ENCODE measurements around the gene PLTP.
"Not testable (repeated sequence)": the region's sequence is repeated elsewhere in the genome, so short reads cannot be mapped to it uniquely, and the experiment has no call there.

PLTP gene

DNA sequence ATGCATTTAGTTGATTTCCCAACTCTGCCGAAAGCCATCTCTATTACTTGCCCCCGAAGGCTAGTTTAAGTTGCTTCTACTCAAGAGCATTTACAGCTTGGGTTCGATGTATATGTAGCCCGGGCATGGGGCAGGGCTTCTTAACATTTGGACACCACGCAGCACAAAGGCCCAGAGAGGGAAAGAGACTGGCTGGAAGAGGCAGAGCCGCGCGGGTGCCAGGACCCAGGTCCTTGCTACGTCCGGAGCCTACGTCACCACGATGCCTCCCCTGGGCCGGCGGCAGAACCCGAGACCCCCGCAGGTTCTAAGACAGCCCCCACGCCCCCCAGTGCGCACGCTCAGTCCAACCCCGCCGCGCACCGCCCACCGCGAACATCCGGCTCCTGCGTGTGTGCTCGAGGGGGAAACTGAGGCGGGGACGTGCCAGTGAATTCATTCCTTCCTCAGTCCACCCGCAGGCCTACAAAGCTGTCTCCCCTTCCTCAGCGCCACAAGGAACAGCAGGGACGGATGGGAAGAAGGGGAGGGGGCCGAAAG is 22.2 kb upstream of the PLTP start:
- Histone ChIP-seq H3K27me3 (ENCODE audit: control insufficient read depth in 2 of 2, insufficient read depth in 2 of 2, low read length in 2 of 2) (no peaks in the 10 kb centered on the region), H3K4me3 (ENCODE audit: low read length in 2 of 2) (peak overlapping the region; percentile 93 to 98), H3K9me3 (ENCODE audit: control insufficient read depth in 2 of 2, low read length in 2 of 2) (no peaks in the 10 kb centered on the region), H3K36me3 (ENCODE audit: control insufficient read depth in 2 of 2, insufficient read depth in 2 of 2, low read length in 2 of 2) (peaks cover 21 to 24% of the 10 kb centered on the region in 2 donors), H3K27ac (ENCODE audit: low read depth in 2 of 2, low read length in 2 of 2) (peak overlapping the region; percentile 99 to 100), H3K4me1 (ENCODE audit: control insufficient read depth in 2 of 2, insufficient read depth in 2 of 2, low read length in 2 of 2) (peaks cover 10 to 14% of the 10 kb centered on the region in 2 donors), H3K9ac (ENCODE audit: low read depth in 1 of 2, low read length in 2 of 2) (peak overlapping the region; percentile 97 to 100)

DNA sequence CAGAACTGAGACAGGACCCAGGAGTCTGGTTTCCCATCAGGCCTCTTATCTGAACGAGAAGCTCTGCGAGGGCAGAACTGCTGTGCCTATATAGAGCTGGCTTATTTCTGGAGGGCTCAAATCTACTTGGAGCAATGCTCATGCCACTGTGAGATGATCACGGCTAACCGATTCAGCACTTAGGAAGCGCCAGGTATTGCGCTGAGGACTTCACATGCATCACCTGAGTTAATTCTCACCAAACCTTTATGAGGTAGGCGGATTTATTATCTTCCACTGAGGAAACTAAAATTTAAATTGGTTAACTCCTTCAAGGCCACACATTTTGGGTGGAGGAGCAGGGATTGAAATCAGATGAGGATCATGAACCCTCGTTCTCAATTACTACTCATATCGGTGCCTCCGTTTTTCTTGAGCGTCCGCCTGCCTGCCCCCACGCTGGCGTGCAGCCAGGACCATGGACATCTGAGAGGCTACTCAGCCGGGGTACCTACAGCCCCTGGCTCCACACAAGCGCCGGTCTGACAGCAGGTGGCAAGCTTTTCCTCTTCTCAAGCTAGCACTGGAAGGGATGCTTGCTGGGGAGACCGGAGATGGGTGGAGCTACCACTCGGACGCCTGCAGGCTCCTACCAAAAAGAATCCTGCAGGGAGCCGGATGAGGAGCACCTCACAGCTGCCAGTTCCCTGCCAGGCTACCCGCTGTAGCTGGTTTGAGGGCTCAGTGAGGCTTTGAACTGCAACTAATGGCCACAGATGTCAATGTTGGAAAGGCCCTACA is 21.5 kb upstream of the PLTP start:
- peak overlapping the region; percentile 99 to 100 for H3K27ac ChIP-seq (ENCODE audit: low read depth in 2 of 2, low read length in 2 of 2)
- peak overlapping the region; percentile 97 to 100 for H3K9ac ChIP-seq (ENCODE audit: low read depth in 1 of 2, low read length in 2 of 2)
- H3K4me1 ChIP-seq (ENCODE audit: control insufficient read depth in 2 of 2, insufficient read depth in 2 of 2, low read length in 2 of 2): peaks cover 10 to 14% of the 10 kb centered on the region in 2 donors
- H3K36me3 ChIP-seq (ENCODE audit: control insufficient read depth in 2 of 2, insufficient read depth in 2 of 2, low read length in 2 of 2): peaks cover 15 to 18% of the 10 kb centered on the region in 2 donors
- H3K4me3 ChIP-seq (ENCODE audit: low read length in 2 of 2): peak overlapping the region; percentile 93 to 98
- no peaks in the 10 kb centered on the region for H3K9me3 ChIP-seq (ENCODE audit: control insufficient read depth in 2 of 2, low read length in 2 of 2)
- no peaks in the 10 kb centered on the region for H3K27me3 ChIP-seq (ENCODE audit: control insufficient read depth in 2 of 2, insufficient read depth in 2 of 2, low read length in 2 of 2)

DNA sequence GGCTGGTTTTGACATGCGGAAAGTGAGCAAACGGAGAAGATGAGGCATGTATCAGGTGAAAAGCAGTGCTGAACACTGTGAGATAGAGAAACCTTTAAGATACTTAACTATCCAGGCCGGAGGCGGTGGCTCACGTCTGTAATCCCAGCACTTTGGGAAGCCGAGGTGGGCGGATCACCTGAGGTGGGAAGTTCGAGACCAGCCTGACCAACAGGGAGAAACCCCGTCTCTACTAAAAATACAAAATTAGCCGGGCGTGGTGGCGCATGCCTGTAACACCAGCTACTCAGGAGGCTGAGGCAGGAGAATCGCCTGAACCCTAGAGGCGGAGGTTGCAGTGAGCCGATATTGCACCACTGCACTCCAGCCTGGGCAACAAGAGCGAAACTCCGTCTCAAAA is 19.7 kb upstream of the PLTP start:
- peaks cover 10 to 14% of the 10 kb centered on the region in 2 donors for H3K4me1 ChIP-seq (ENCODE audit: control insufficient read depth in 2 of 2, insufficient read depth in 2 of 2, low read length in 2 of 2)
- not testable (repeated sequence) for H3K4me3 ChIP-seq (ENCODE audit: low read length in 2 of 2); H3K9ac ChIP-seq (ENCODE audit: low read depth in 1 of 2, low read length in 2 of 2); H3K9me3 ChIP-seq (ENCODE audit: control insufficient read depth in 2 of 2, low read length in 2 of 2); H3K36me3 ChIP-seq (ENCODE audit: control insufficient read depth in 2 of 2, insufficient read depth in 2 of 2, low read length in 2 of 2); H3K27ac ChIP-seq (ENCODE audit: low read depth in 2 of 2, low read length in 2 of 2); H3K27me3 ChIP-seq (ENCODE audit: control insufficient read depth in 2 of 2, insufficient read depth in 2 of 2, low read length in 2 of 2)

DNA sequence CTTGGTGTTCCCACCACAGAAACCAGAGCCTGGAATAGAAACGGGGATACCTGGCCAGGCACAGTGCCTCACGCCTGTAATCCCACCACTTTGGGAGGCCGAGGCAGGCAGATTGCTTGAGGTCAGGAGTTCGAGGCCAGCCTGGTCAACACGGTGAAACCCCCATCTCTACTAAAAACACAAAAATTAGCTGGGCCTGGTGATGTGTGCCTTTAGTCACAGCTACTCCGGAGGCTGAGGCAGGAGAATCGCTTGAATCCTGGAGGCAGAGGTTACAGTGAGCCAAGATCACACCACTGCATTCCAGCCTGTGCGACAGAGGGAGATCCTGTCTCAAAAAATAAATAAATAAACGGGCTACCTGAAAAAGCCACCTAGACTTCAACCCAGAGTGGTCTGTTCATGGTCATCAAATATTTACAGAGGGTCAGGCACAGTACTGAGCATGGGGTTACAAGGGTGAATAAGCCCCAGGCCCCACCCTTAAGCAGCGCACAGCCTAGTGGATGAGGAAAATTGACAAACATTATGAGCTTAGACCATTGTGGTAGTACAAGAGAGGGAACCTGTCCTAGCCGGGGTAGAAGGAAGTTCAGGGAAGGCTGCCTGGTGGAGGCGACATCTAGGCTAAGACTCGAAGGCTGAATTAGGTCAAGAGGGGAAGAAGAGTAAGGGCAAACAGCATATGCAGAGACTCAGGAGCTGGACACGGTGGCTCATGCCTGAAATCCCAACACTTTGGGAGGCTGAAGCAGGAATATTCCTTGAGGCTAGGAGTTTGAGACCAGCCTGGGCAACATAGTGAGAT is 15.3 kb upstream of the PLTP start:
- H3K27ac ChIP-seq (ENCODE audit: low read depth in 2 of 2, low read length in 2 of 2): no peak overlapping the region
- H3K9me3 ChIP-seq (ENCODE audit: control insufficient read depth in 2 of 2, low read length in 2 of 2): no peaks in the 10 kb centered on the region
- no peaks in the 10 kb centered on the region for H3K27me3 ChIP-seq (ENCODE audit: control insufficient read depth in 2 of 2, insufficient read depth in 2 of 2, low read length in 2 of 2)

DNA sequence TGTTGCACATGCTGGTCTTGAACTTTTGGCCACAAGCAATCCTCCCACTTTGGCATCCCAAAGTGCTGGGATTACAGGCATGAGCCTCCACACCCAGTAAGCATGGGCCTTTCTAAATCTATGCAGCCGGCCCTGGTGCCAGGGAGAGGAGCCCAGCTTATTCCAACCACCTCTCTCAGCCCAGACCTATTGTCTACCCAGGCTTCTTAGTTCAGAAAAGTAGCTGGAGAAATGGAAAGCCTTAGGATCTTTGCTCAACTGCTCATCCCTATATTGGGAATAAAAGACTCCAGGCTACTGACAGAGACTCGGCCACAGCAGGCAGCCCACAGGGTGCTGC is 14.7 kb upstream of the PLTP start:
- Histone ChIP-seq H3K9me3 (ENCODE audit: control insufficient read depth in 2 of 2, low read length in 2 of 2) (no peaks in the 10 kb centered on the region), H3K9ac (ENCODE audit: low read depth in 1 of 2, low read length in 2 of 2) (no peak overlapping the region), H3K36me3 (ENCODE audit: control insufficient read depth in 2 of 2, insufficient read depth in 2 of 2, low read length in 2 of 2) (no peaks in the 10 kb centered on the region), H3K27ac (ENCODE audit: low read depth in 2 of 2, low read length in 2 of 2) (no peak overlapping the region), H3K4me3 (ENCODE audit: low read length in 2 of 2) (no peak overlapping the region), H3K4me1 (ENCODE audit: control insufficient read depth in 2 of 2, insufficient read depth in 2 of 2, low read length in 2 of 2) (no peaks in the 10 kb centered on the region), H3K27me3 (ENCODE audit: control insufficient read depth in 2 of 2, insufficient read depth in 2 of 2, low read length in 2 of 2) (no peaks in the 10 kb centered on the region)

More for the DNA sequence above, 15.3 kb upstream of the PLTP start:
- Histone ChIP-seq H3K9ac (ENCODE audit: low read depth in 1 of 2, low read length in 2 of 2) (no peak overlapping the region), H3K4me1 (ENCODE audit: control insufficient read depth in 2 of 2, insufficient read depth in 2 of 2, low read length in 2 of 2) (no peaks in the 10 kb centered on the region), H3K36me3 (ENCODE audit: control insufficient read depth in 2 of 2, insufficient read depth in 2 of 2, low read length in 2 of 2) (no peaks in the 10 kb centered on the region), H3K4me3 (ENCODE audit: low read length in 2 of 2) (no peak overlapping the region)

DNA sequence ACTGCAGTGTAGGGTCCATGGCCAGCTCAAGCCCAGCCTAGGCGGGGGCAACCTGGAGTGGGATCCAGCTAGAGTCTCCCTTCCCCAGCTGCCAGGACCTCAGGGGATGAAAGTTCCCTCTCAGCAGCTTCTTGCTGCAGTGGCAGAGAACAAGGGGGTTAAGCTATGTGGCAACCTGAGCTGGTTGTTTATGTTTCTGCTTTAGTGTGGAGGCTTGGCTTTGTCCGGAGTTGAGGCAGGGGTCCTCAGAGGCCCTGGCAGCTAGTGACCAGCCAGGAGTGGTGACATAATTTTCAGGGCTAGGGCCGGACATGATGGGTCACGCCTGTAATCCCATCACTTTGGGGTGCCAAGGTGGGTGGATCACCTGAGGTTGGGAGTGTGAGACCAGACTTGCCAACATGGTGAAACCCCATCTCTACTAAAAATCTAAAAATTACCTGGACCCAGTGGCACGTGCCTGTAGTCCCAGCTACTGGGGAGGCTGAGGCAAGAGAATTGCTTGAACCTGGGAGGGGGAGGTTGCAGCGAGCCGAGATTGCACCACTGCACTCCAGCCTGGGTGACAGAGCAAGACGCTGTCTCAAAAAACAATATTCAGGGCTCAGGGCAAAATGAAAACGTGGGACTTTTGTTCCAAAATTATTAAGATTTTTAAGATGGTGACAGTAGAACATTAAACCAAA is 14.0 kb upstream of the PLTP start:
- Histone ChIP-seq H3K9me3 (ENCODE audit: control insufficient read depth in 2 of 2, low read length in 2 of 2) (no peaks in the 10 kb centered on the region), H3K4me1 (ENCODE audit: control insufficient read depth in 2 of 2, insufficient read depth in 2 of 2, low read length in 2 of 2) (no peaks in the 10 kb centered on the region)

DNA sequence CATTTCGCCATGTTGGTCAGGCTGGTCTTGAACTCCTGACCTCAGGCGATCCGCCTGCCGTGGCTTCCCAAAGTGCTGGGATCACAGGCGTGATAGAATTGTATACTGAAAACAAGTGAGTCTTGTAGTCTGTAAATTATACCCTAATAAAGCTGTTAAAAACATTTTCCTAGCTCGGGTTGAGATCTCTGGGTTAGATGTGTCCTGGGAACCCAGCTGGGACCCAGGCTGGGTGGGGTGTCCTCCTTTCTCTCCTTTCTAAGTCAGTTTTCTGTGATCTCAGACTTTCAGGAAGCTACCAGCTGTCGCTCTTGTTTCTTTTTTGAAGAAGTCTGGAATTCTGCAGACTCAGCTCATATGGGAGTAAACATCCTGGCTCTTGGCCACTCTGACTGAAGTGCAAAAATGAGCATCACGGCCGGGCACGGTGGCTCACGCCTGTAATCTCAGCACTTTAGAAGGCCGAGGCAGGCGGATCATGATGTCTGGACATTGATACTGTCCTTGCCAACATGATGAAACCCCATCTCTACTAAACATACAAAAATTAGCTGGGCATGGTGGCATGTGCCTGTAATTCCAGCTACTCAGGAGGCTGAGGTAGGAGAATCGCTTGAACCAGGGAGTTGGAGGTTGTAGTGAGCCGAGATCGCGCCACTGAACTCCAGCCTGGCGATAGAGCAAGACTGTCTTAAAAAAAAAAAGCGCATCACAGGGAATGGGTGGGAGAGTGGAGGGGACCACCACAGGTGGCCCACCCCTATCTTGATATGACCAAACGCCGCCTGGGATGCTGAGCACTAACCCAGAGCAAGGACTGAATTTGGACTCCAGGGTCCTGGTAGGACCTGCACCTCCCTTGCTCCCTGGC is 12.7 kb upstream of the PLTP start:
- Histone ChIP-seq H3K9me3 (ENCODE audit: control insufficient read depth in 2 of 2, low read length in 2 of 2) (no peaks in the 10 kb centered on the region), H3K4me3 (ENCODE audit: low read length in 2 of 2) (no peak overlapping the region), H3K36me3 (ENCODE audit: control insufficient read depth in 2 of 2, insufficient read depth in 2 of 2, low read length in 2 of 2) (no peaks in the 10 kb centered on the region), H3K27me3 (ENCODE audit: control insufficient read depth in 2 of 2, insufficient read depth in 2 of 2, low read length in 2 of 2) (no peaks in the 10 kb centered on the region), H3K27ac (ENCODE audit: low read depth in 2 of 2, low read length in 2 of 2) (peak overlapping the region; percentile 58 to 60), H3K9ac (ENCODE audit: low read depth in 1 of 2, low read length in 2 of 2) (peak overlapping the region; percentile 0 to 24), H3K4me1 (ENCODE audit: control insufficient read depth in 2 of 2, insufficient read depth in 2 of 2, low read length in 2 of 2) (peaks cover 0 to under 1% of the 10 kb centered on the region in 2 donors)

More for the DNA sequence above, 14.0 kb upstream of the PLTP start:
- H3K9ac ChIP-seq (ENCODE audit: low read depth in 1 of 2, low read length in 2 of 2): no peak overlapping the region
- H3K36me3 ChIP-seq (ENCODE audit: control insufficient read depth in 2 of 2, insufficient read depth in 2 of 2, low read length in 2 of 2): no peaks in the 10 kb centered on the region
- H3K27me3 ChIP-seq (ENCODE audit: control insufficient read depth in 2 of 2, insufficient read depth in 2 of 2, low read length in 2 of 2): no peaks in the 10 kb centered on the region
- H3K4me3 ChIP-seq (ENCODE audit: low read length in 2 of 2): no peak overlapping the region
- H3K27ac ChIP-seq (ENCODE audit: low read depth in 2 of 2, low read length in 2 of 2): no peak overlapping the region

DNA sequence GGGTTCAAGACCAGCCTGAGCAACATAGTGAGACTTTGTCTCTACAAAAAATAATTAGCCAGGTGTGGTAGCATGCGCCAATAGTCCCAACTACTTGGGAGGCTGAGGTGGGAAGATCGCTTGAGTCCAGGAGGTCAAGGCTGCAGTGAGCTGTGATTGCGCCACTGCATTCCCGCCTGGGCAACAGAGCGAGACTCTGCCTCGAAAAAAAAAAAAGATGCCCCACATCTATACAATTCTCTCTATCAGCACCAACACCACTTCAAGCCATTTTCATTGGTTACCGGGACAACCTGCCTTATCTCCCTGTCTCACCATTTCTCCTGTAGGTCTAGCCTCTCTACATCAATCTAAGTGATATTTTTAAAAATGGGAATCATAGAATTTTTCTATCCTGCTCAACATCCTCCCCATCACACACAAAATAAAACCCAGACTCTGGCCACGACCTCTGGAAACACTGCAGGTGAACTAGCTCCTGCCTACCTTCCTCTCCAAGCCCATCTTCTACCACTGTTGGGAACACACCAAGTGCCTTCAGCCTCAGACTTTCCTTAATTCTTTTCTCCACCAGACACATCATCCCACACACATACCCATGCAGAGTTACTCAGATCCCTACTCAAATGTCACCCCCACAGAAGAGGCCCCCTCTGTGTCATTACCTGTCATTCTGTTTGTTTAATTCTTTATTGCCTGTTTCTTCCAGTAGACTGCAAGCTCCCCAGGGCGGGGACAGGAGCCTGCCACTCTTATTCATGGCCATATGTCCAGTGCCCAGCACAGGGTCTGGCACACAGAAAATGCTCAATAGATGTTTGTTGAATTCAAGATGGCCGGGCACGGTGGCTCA is 9.6 kb upstream of the PLTP start:
- H3K27me3 ChIP-seq (ENCODE audit: control insufficient read depth in 2 of 2, insufficient read depth in 2 of 2, low read length in 2 of 2): no peaks in the 10 kb centered on the region
- H3K4me3 ChIP-seq (ENCODE audit: low read length in 2 of 2): no peak overlapping the region
- no peaks in the 10 kb centered on the region for H3K36me3 ChIP-seq (ENCODE audit: control insufficient read depth in 2 of 2, insufficient read depth in 2 of 2, low read length in 2 of 2)
- no peak overlapping the region for H3K9ac ChIP-seq (ENCODE audit: low read depth in 1 of 2, low read length in 2 of 2)
- no peaks in the 10 kb centered on the region for H3K9me3 ChIP-seq (ENCODE audit: control insufficient read depth in 2 of 2, low read length in 2 of 2)
- H3K27ac ChIP-seq (ENCODE audit: low read depth in 2 of 2, low read length in 2 of 2): no peak overlapping the region
- peaks cover 2 to 6% of the 10 kb centered on the region in 2 donors for H3K4me1 ChIP-seq (ENCODE audit: control insufficient read depth in 2 of 2, insufficient read depth in 2 of 2, low read length in 2 of 2)
